Spleen (tissue), 11 donors: ENCODE results near the gene TKT. TPM values are rescaled to one million over a fixed set of nuclear protein-coding genes. Genes with fewer than 3 reads are reported as not detected.
A peak's percentile ranks its signal among the peaks of the same experiment; 100 is the strongest.

Experiments
- DNase-seq: peaks from one replicate; pipeline ENCODE4 v3.0.0-alpha.2; 2020
- H3K27ac ChIP-seq, 8 donors: fragments of 200-600 bp; sonication (generic) in 7 of 8; 1 replicate in 4 of 8; 2 replicates in 4 of 8; pipeline versions ENCODE4 v1.5.0 to v1.8.0; 2016 to 2021; ENCODE audit warnings: inconsistent platforms in 4 of 8, mild to moderate bottlenecking in 4 of 8, moderate library complexity in 1 of 8
- H3K27me3 ChIP-seq, 7 donors: fragments of 200-600 bp; sonication (generic) in 6 of 7; replicated peaks in 1 of 7; 1 replicate in 4 of 7; 2 replicates in 3 of 7; pipeline versions ENCODE4 v1.5.0 to v1.8.0; 2016 to 2021; ENCODE audit warnings: inconsistent platforms in 3 of 7, mild to moderate bottlenecking in 1 of 7
- H3K36me3 ChIP-seq, 6 donors: fragments of 200-600 bp; sonication (generic) in 5 of 6; 1 replicate in 4 of 6; 2 replicates in 2 of 6; pipeline versions ENCODE4 v1.5.0 to v1.8.0; 2016 to 2021; ENCODE audit warnings: inconsistent platforms in 2 of 6
- H3K4me1 ChIP-seq, 6 donors: fragments of 200-600 bp; sonication (generic) in 5 of 6; 1 replicate in 3 of 6; 2 replicates in 3 of 6; pipeline versions ENCODE4 v1.5.0 to v1.8.0; 2016 to 2021; ENCODE audit warnings: inconsistent platforms in 3 of 6
- H3K4me3 ChIP-seq, 8 donors: fragments of 200-600 bp; sonication (generic) in 7 of 8; 1 replicate in 4 of 8; 2 replicates in 4 of 8; pipeline versions ENCODE4 v1.5.0 to v1.8.0; 2016 to 2021; ENCODE audit warnings: inconsistent platforms in 4 of 8, mild to moderate bottlenecking in 4 of 8, moderate library complexity in 2 of 8
- H3K9me3 ChIP-seq, 8 donors: fragments of 200-600 bp; sonication (generic) in 7 of 8; 1 replicate in 4 of 8; 2 replicates in 4 of 8; pipeline versions ENCODE4 v1.5.0 to v1.8.0; 2016 to 2021; ENCODE audit warnings: inconsistent platforms in 4 of 8
- CTCF ChIP-seq, 11 experiments: fragments of 200-600 bp in 7 of 11; fragments of 450-650 bp in 4 of 11; sonication (generic) in 4 of 11; IDR thresholded peaks in 8 of 11; conservative IDR thresholded peaks in 3 of 11; 1 replicate in 7 of 11; 2 replicates in 4 of 11; pipeline versions ENCODE4 v1.4.0 to v1.8.0; 2016 to 2021; ENCODE audit warnings: antibody characterized with exemption in 11 of 11, inconsistent platforms in 4 of 11, mild to moderate bottlenecking in 1 of 11
- POLR2A ChIP-seq, 3 donors: fragments of 450-650 bp; IDR thresholded peaks; one replicate each; pipeline ENCODE4 v1.5.1; 2017; ENCODE audit warnings: antibody characterized with exemption in 3 of 3, mild to moderate bottlenecking in 1 of 3
- POLR2AphosphoS5 ChIP-seq, 3 donors: sonication (generic); formaldehyde crosslinking; IDR thresholded peaks; one replicate each; pipeline ENCODE4 v1.5.1; 2017; ENCODE audit warnings: antibody characterized with exemption in 3 of 3
- WGBS, 5 donors: extraction: QIAGEN DNeasy Blood & Tissue Kit in 3 of 5; methylation state at CpG; one replicate each; pipeline versions ENCODE4 v1.1.5 to v1.1.7; 2013 to 2018; 5-methylcytosine and 5-hydroxymethylcytosine counted together
- intact Hi-C: fragments of 100-400 bp; cut with DNase I; formaldehyde crosslinking; loops from one replicate; pipeline ENCODE4 v1.15.0; 2023; ENCODE audit warnings: low total_unique reads
- polyA plus RNA-seq, 3 donors: library from polyadenylated mRNA; stranded (reverse); fragments of 200-250 nt; gene quantifications; one replicate each; pipeline ENCODE4 v1.2.1, GENCODE V29; 2013
- total RNA-seq, 7 donors: library from RNA; depleted of rRNA in 3 of 7; stranded (reverse); fragments of >200 nt in 3 of 7; fragmentation: NEBNext Ultra II Directional in 4 of 7; extraction: Animal tissue kit (Norgen Biotek cat#: 25700) in 4 of 7; gene quantifications; one replicate each; pipeline versions ENCODE4 v1.1.0 to v1.2.1, GENCODE V29; 2016 to 2021
- donor health status: healthy with polysubstance abuse.
- donor health status: DM: no; HTN: no; CAD: no; lungs with moderate emphysema.
- donor health status: DM: no; HTN: no; CAD: no.
- donor health status: Bipolar disorder and iron deficiency.
- donor health status: healthy.
- donor health status: DM: no; HTN: no; CAD: no.
- donor health status: DM: yes; HTN: yes; CAD: no.

The TKT gene
- total and polyA plus RNA-seq, 10 donors: 110 to 490 (median 273) TPM

GRCh38 chr3:53211706-53212702 lies 43.8 kb downstream of the TKT start:
- Histone ChIP-seq H3K27me3 (no peaks in the 10 kb centered on the region), H3K4me3 (no peak overlapping the region), H3K9me3 (peaks cover 0 to 25% (median 19%) of the 10 kb centered on the region in 8 donors), H3K27ac (no peak overlapping the region), H3K4me1 (peaks cover 0 to 12% (median 0%) of the 10 kb centered on the region in 6 donors), H3K36me3 (peaks cover 0 to 6% (median 0%) of the 10 kb centered on the region in 6 donors)
- TF ChIP-seq CTCF (IDR thresholded peaks at IDR 0.05 in 8 of 11, conservative IDR thresholded peaks at IDR 0.05 in 3 of 11): no peak
- TF ChIP-seq POLR2AphosphoS5 (IDR thresholded peaks at IDR 0.05): no peak
- no peak for TF ChIP-seq POLR2A (IDR thresholded peaks at IDR 0.05)
- intact Hi-C loops: no loop called here
- DNase-seq: no peak
- WGBS, 5 donors: 59 to 68% (median 61%) methylated on average over 9 of the region's 9 CpGs

- no peak for DNase-seq
- Histone ChIP-seq H3K27me3 (no peaks in the 10 kb centered on the region), H3K9me3 (peaks cover 0 to under 1% (median 0%) of the 10 kb centered on the region in 8 donors), H3K27ac (no peak overlapping the region), H3K4me3 (no peak overlapping the region), H3K36me3 (peaks cover 0 to 22% (median 0%) of the 10 kb centered on the region in 6 donors), H3K4me1 (no peaks in the 10 kb centered on the region)
- intact Hi-C loops: no loop called here
- no peak for TF ChIP-seq POLR2AphosphoS5 (IDR thresholded peaks at IDR 0.05)
- TF ChIP-seq CTCF (IDR thresholded peaks at IDR 0.05 in 8 of 11, conservative IDR thresholded peaks at IDR 0.05 in 3 of 11): no peak
- TF ChIP-seq POLR2A (IDR thresholded peaks at IDR 0.05): no peak
- 83 to 86% (median 84%) methylated on average over 14 of the region's 14 CpGs for WGBS, 5 donors
Observed at GRCh38 chr3:53202331-53203015, 53.3 kb downstream of the TKT start.

GRCh38 chr3:53200501-53201498 lies 55.0 kb downstream of the TKT start:
- Histone ChIP-seq H3K36me3 (peaks cover 0 to 22% (median 0%) of the 10 kb centered on the region in 6 donors), H3K4me1 (peaks cover 3 to 15% (median 11%) of the 10 kb centered on the region in 6 donors), H3K4me3 (no peak overlapping the region), H3K27me3 (peaks cover 0 to 2% (median 0%) of the 10 kb centered on the region in 7 donors), H3K9me3 (no peaks in the 10 kb centered on the region), H3K27ac (no peak overlapping the region)
- no peak for DNase-seq
- intact Hi-C loops: no loop called here
- 83 to 89% (median 86%) methylated on average over 19 of the region's 19 CpGs for WGBS, 5 donors
- peak in 1 of 3 donors; percentile 13 for TF ChIP-seq POLR2AphosphoS5 (IDR thresholded peaks at IDR 0.05)
- TF ChIP-seq CTCF (IDR thresholded peaks at IDR 0.05 in 8 of 11, conservative IDR thresholded peaks at IDR 0.05 in 3 of 11): no peak
- TF ChIP-seq POLR2A (IDR thresholded peaks at IDR 0.05): no peak
